ENCODE results near the gene TTC9C. TPM values are rescaled to one million over a fixed set of nuclear protein-coding genes. Genes with fewer than 3 reads are reported as not detected.

Gene TTC9C
- total and polyA plus RNA-seq, 2 of the 13 experiments (the other 11 are each of a cell fraction or from before 2014, with no cell fraction given) = 28.0 to 36.4 TPM

- TF ChIP-seq ATF5 (CRISPR knock-in tag; IDR thresholded peaks at IDR 0.05; ENCODE audit: low read depth) (no peak), GMEB1 (CRISPR knock-in tag; IDR thresholded peaks at IDR 0.05; ENCODE audit: borderline replicate concordance) (no peak), NFYC (CRISPR knock-in tag; IDR thresholded peaks at IDR 0.05) (no peak), KLF12 (CRISPR knock-in tag; IDR thresholded peaks at IDR 0.05; ENCODE audit: borderline replicate concordance) (peak; percentile 51; the same call in 1 of the 2 replicates), ZNF280D (CRISPR knock-in tag; IDR thresholded peaks at IDR 0.05) (no peak), CAMTA2 (CRISPR knock-in tag; IDR thresholded peaks at IDR 0.05; ENCODE audit: borderline replicate concordance) (no peak), ZFP90 (CRISPR knock-in tag; IDR thresholded peaks at IDR 0.05; ENCODE audit: borderline replicate concordance) (no peak; the same call in 1 of the 2 replicates), TAF1 (CRISPR knock-in tag; IDR thresholded peaks at IDR 0.05) (no peak), ZBTB37 (CRISPR knock-in tag; IDR thresholded peaks at IDR 0.05) (no peak), HNRNPUL1 (IDR thresholded peaks at IDR 0.05; ENCODE audit: low read depth, low read length) (no peak), ZNF569 (CRISPR knock-in tag; IDR thresholded peaks at IDR 0.05; ENCODE audit: borderline replicate concordance) (no peak), ZNF615 (CRISPR knock-in tag; IDR thresholded peaks at IDR 0.05; ENCODE audit: borderline replicate concordance) (0 out of 2 replicates have a peak, but pooled peaks have one; percentile 58), RXRA (CRISPR knock-in tag; IDR thresholded peaks at IDR 0.05) (peak; percentile 75), CC2D1A (CRISPR knock-in tag; IDR thresholded peaks at IDR 0.05) (no peak), RNF219 (CRISPR knock-in tag; IDR thresholded peaks at IDR 0.05) (no peak), NONO (IDR thresholded peaks at IDR 0.05) (no peak), NONO (CRISPR knock-in tag; conservative IDR thresholded peaks at IDR 0.05) (no peak), ZNF552 (CRISPR knock-in tag; IDR thresholded peaks at IDR 0.05; ENCODE audit: borderline replicate concordance) (0 out of 2 replicates have a peak, but pooled peaks have one; percentile 63), ZNF20 (CRISPR knock-in tag; IDR thresholded peaks at IDR 0.05) (no peak), ZNF768 (CRISPR knock-in tag; IDR thresholded peaks at IDR 0.05) (no peak), MEF2D (CRISPR knock-in tag; IDR thresholded peaks at IDR 0.05) (no peak)
Observed at GRCh38 chr11:62786318-62787004, 58.2 kb downstream of the TTC9C start (continued).
